Right lobe of liver (tissue), 6 donors: ENCODE results near the gene NCOA1. TPM values are rescaled to one million over a fixed set of nuclear protein-coding genes. Genes with fewer than 3 reads are reported as not detected.
"Not testable (repeated sequence)": the region's sequence is repeated elsewhere in the genome, so short reads cannot be mapped to it uniquely, and the experiment has no call there.

Experiments
- ATAC-seq, 4 donors: fragments of 200-7000 bp; cut with Tn5 transposase; one replicate each; pipeline ENCODE4 v1.9.1; 2020; ENCODE audit warnings: mild to moderate bottlenecking in 4 of 4, moderate library complexity in 4 of 4
- DNase-seq, 3 donors: peaks; one replicate each; pipeline ENCODE4 v3.0.0-alpha.2; 2020
- H3K27ac ChIP-seq, 3 donors: fragments of 200-600 bp; one replicate each; pipeline ENCODE4 v1.8.0; 2022
- H3K27me3 ChIP-seq, 2 donors: fragments of 200-600 bp; one replicate each; pipeline ENCODE4 v1.8.0; 2022
- H3K36me3 ChIP-seq, 4 donors: fragments of 200-600 bp; sonication (generic) in 1 of 4; one replicate each; pipeline versions ENCODE4 v1.5.1 to v1.8.0; 2017 to 2022; ENCODE audit warnings: control low read depth in 1 of 4
- H3K4me1 ChIP-seq, 4 donors: fragments of 200-600 bp; sonication (generic) in 1 of 4; one replicate each; pipeline versions ENCODE4 v1.5.1 to v1.8.0; 2017 to 2022; ENCODE audit warnings: control low read depth in 1 of 4
- H3K4me3 ChIP-seq, 3 donors: fragments of 200-600 bp; one replicate each; pipeline ENCODE4 v1.8.0; 2022
- H3K9me3 ChIP-seq, 4 donors: fragments of 200-600 bp; sonication (generic) in 1 of 4; one replicate each; pipeline versions ENCODE4 v1.5.1 to v1.8.0; 2017 to 2022; ENCODE audit warnings: control low read depth in 1 of 4
- POLR2A ChIP-seq: fragments of 450-650 bp; IDR thresholded peaks from one replicate; pipeline ENCODE4 v1.6.1; 2017; ENCODE audit warnings: antibody characterized with exemption, mild to moderate bottlenecking
- WGBS: methylation state at CpG from one replicate; pipeline ENCODE4 v1.1.6; 2018; ENCODE audit warnings: low coverage, low lambda C conversion rate; ENCODE audit not compliant: insufficient coverage; ENCODE audit errors: missing lambda C conversion rate; 5-methylcytosine and 5-hydroxymethylcytosine counted together
- intact Hi-C, 2 donors: fragments of 100-400 bp; cut with DNase I; formaldehyde crosslinking; loops; one replicate each; pipeline versions ENCODE4 v1.11.2 to v1.14.1; 2022
- total RNA-seq, 6 experiments: library from RNA; depleted of rRNA in 2 of 6; stranded (reverse); fragments of >200 nt in 2 of 6; fragmentation: NEBNext Ultra II Directional in 3 of 6; extraction: Animal tissue kit (Norgen Biotek cat#: 25700) in 3 of 6; gene quantifications; one replicate each; pipeline versions ENCODE4 v1.1.0 to v1.2.4, GENCODE V29; 2016 to 2023
- TF ChIP-seq, protein P1 (sequence below), 4 donors: fragments of 200-600 bp in 3 of 4; fragments of 450-650 bp in 1 of 4; IDR thresholded peaks; one replicate each; pipeline versions ENCODE4 v1.5.1 to v1.8.0; 2016 to 2022; ENCODE audit warnings: antibody characterized with exemption in 4 of 4, mild to moderate bottlenecking in 2 of 4
- donor health status: DM: no; HTN: yes; CAD: no.
- donor health status: DM: no; HTN: no; CAD: no.
- donor health status: DM: no; HTN: no; CAD: no.
- donor health status: DM: no; HTN: yes; CAD: no.
- donor health status: DM: no; HTN: yes; CAD: no.

Gene NCOA1
- total RNA-seq, 6 experiments from 2014 or later: 13.5 to 18.9 (median 16.4) TPM

- Histone ChIP-seq H3K4me3 (no peak overlapping the region), H3K27me3 (no peaks in the 10 kb centered on the region), H3K27ac (no peak overlapping the region), H3K36me3 (no peaks in the 10 kb centered on the region), H3K4me1 (no peaks in the 10 kb centered on the region), H3K9me3 (no peaks in the 10 kb centered on the region)
- ATAC-seq (no peak), DNase-seq (no peak)
- TF ChIP-seq POLR2A: no peak
- TF ChIP-seq, protein P1, sequence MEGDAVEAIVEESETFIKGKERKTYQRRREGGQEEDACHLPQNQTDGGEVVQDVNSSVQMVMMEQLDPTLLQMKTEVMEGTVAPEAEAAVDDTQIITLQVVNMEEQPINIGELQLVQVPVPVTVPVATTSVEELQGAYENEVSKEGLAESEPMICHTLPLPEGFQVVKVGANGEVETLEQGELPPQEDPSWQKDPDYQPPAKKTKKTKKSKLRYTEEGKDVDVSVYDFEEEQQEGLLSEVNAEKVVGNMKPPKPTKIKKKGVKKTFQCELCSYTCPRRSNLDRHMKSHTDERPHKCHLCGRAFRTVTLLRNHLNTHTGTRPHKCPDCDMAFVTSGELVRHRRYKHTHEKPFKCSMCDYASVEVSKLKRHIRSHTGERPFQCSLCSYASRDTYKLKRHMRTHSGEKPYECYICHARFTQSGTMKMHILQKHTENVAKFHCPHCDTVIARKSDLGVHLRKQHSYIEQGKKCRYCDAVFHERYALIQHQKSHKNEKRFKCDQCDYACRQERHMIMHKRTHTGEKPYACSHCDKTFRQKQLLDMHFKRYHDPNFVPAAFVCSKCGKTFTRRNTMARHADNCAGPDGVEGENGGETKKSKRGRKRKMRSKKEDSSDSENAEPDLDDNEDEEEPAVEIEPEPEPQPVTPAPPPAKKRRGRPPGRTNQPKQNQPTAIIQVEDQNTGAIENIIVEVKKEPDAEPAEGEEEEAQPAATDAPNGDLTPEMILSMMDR (IDR thresholded peaks at IDR 0.05): no peak
- WGBS: 67% methylated on average over 1 of the region's 1 CpG
- intact Hi-C loops: no loop called here
These were observed 30.3 kb downstream of the NCOA1 start for GRCh38 chr2:24521162-24521857.

- 84% methylated on average over 3 of the region's 3 CpGs for WGBS
- TF ChIP-seq, protein P1 (IDR thresholded peaks at IDR 0.05): no peak
- no peak for TF ChIP-seq POLR2A
- Histone ChIP-seq H3K4me3 (no peak overlapping the region), H3K27me3 (no peaks in the 10 kb centered on the region), H3K36me3 (no peaks in the 10 kb centered on the region), H3K4me1 (no peaks in the 10 kb centered on the region), H3K27ac (no peak overlapping the region), H3K9me3 (no peaks in the 10 kb centered on the region)
- no peak for DNase-seq
- intact Hi-C loops: no loop called here
- no peak for ATAC-seq
These were observed 31.1 kb downstream of the NCOA1 start for GRCh38 chr2:24521975-24522639.

DNA sequence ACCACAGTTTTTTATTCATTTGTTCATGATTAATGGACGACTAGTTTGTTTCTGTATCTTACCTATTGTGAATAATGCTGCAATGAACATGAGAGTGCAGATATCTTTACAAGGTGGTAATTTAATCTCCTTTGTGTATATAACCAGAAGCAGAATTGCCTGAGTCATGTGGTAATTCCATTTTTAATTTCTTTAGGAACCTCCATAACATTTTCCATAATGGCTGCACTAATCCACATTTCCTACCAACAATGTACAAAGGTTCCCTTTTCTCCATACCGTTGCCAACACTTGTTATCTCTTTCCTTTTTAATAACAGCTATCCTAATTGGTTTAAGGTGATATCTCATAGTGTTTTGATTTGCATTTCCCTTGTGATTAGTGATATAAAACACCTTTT is 36.5 kb downstream of the NCOA1 start:
- DNase-seq (no peak), ATAC-seq (no peak)
- 83% methylated on average over 2 of the region's 2 CpGs for WGBS
- H3K27ac ChIP-seq: no peak overlapping the region
- no peaks in the 10 kb centered on the region for H3K27me3 ChIP-seq
- intact Hi-C loops: no loop called here
- no peak overlapping the region for H3K4me3 ChIP-seq
- H3K9me3 ChIP-seq: no peaks in the 10 kb centered on the region
- TF ChIP-seq, protein P1 (IDR thresholded peaks at IDR 0.05): no peak
- TF ChIP-seq POLR2A: no peak
- no peaks in the 10 kb centered on the region for H3K4me1 ChIP-seq
- no peaks in the 10 kb centered on the region for H3K36me3 ChIP-seq

DNA sequence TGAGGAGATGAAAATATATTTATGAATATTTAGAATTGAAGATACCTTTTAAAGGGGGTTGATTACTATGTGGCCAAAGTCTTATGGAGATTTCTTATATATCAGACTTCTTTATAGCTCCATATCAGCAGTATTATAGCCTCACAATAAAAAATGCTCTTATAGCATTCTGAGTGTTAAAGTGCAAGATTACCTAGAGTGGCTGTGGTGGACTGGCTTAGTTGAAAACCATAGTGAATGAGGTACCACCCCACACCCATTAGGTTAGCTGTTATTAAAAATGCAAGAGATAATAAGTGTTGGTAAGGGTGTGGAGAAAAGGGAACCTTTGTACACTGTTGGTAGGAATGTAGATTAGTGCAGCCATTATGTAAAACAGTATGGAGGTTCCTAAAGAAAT is 39.7 kb downstream of the NCOA1 start:
- TF ChIP-seq POLR2A: no peak
- TF ChIP-seq, protein P1 (IDR thresholded peaks at IDR 0.05): no peak
- no peak overlapping the region for H3K27ac ChIP-seq
- intact Hi-C loops: no loop called here

DNA sequence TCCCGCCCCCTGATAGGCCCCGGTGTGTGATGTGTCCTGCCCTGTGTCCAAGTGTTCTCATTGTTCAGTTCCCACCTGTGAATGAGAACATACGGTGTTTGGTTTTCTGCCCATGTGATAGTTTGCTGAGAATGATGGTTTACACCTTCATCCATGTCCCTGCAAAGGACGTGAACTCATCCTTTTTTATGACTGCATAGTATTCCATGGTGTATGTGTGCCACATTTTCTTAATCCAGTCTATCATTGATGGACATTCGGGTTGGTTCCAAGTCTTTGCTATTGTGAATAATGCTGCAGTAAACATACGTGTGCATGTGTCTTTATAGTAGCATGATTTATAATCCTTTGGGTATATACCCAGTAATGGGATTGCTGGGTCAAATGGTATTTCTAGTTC is 40.6 kb downstream of the NCOA1 start:
- H3K27ac ChIP-seq: not testable (repeated sequence)

More for the DNA sequence above, 39.7 kb downstream of the NCOA1 start:
- DNase-seq (no peak), ATAC-seq (no peak)
- Histone ChIP-seq H3K36me3 (no peaks in the 10 kb centered on the region), H3K4me1 (no peaks in the 10 kb centered on the region), H3K27me3 (no peaks in the 10 kb centered on the region), H3K4me3 (no peak overlapping the region), H3K9me3 (no peaks in the 10 kb centered on the region)

GRCh38 chr2:24532057-24532456 is 41.0 kb downstream of the NCOA1 start:
- H3K36me3 ChIP-seq, DNase-seq, H3K4me3 ChIP-seq, ATAC-seq, H3K27me3 ChIP-seq, H3K9me3 ChIP-seq, H3K27ac ChIP-seq, H3K4me1 ChIP-seq, intact Hi-C loops: not testable (repeated sequence)
- 82% methylated on average over 1 of the region's 1 CpG for WGBS

More for the DNA sequence above, 40.6 kb downstream of the NCOA1 start:
- H3K4me1 ChIP-seq, H3K36me3 ChIP-seq, H3K9me3 ChIP-seq, ATAC-seq, DNase-seq, H3K4me3 ChIP-seq, H3K27me3 ChIP-seq, intact Hi-C loops: not testable (repeated sequence)
- 93% methylated on average over 5 of the region's 6 CpGs for WGBS

- intact Hi-C loops, H3K27me3 ChIP-seq, H3K4me1 ChIP-seq, DNase-seq, H3K27ac ChIP-seq, ATAC-seq, H3K9me3 ChIP-seq, H3K4me3 ChIP-seq, H3K36me3 ChIP-seq: not testable (repeated sequence)
- WGBS: 96% methylated on average over 3 of the region's 3 CpGs
These were observed 42.5 kb downstream of the NCOA1 start for GRCh38 chr2:24533574-24533973.
